A549 (cell line): ENCODE measurements around the gene TMEM164. TPM values are rescaled to one million over a fixed set of nuclear protein-coding genes. Genes with fewer than 3 reads are reported as not detected.
A peak's percentile ranks its signal among the peaks of the same experiment; 100 is the strongest.

Experiments
- ATAC-seq, 2 experiments: fragments of 200-7000 bp in 1 of 2; fragments of >200 bp in 1 of 2; cut with Nextera tagmentation in 1 of 2; cut with Tn5 transposase in 1 of 2; 3 replicates each; pipeline versions ENCODE4 v1.8.0 to v1.9.1; 2018 to 2020; ENCODE audit warnings: mild to moderate bottlenecking in 1 of 2, moderate library complexity in 1 of 2
- CTCF ChIA-PET: fragments of 300-600 bp; sonication (Branson Sonifier 250); formaldehyde crosslinking; extraction: SDS; loops from one replicate; lab custom pipeline; 2021; ENCODE audit warnings: antibody characterized with exemption, inconsistent platforms; lab: Yijun Ruan, JAX
- POLR2A ChIA-PET: fragments of 350-600 bp; formaldehyde crosslinking; extraction: SDS; loops from one replicate; lab custom pipeline; 2021; ENCODE audit warnings: antibody characterized with exemption, inconsistent platforms; lab: Yijun Ruan, JAX
- DNase-seq, 2 experiments: peaks; one replicate each; pipeline versions ENCODE4 v3.0.0 to v3.0.0-alpha.2; 2011 to 2016; ENCODE audit warnings: low read depth in 1 of 2, low spot score in 1 of 2
- FAIRE-seq: peaks from 2 replicates; lab custom pipeline; 2011; peaks lifted over from hg19 to GRCh38; lab: Jason Lieb, UNC
- H3K27ac ChIP-seq, 2 experiments: fragments of >200 bp; sonication (Bioruptor Twin); formaldehyde crosslinking; 3 replicates each; pipeline ENCODE4 v1.5.1; 2016 to 2017
- H3K4me1 ChIP-seq: fragments of >200 bp; sonication (Bioruptor Twin); formaldehyde crosslinking; 3 replicates; pipeline ENCODE4 v1.6.1; 2016
- H3K4me2 ChIP-seq: fragments of >200 bp; sonication (Bioruptor Twin); formaldehyde crosslinking; 3 replicates; pipeline ENCODE4 v1.6.1; 2016
- H3K4me3 ChIP-seq: fragments of >200 bp; sonication (Bioruptor Twin); formaldehyde crosslinking; 3 replicates; pipeline ENCODE4 v1.5.1; 2016
- H3K9me3 ChIP-seq: fragments of >200 bp; sonication (Bioruptor Twin); formaldehyde crosslinking; 3 replicates; pipeline ENCODE4 v1.6.1; 2016
- BHLHE40 ChIP-seq: IDR thresholded peaks from 2 replicates; pipeline ENCODE4 v1.6.1; 2012; ENCODE audit warnings: low read depth, low read length, inconsistent platforms
- CBX2 ChIP-seq: fragments of 200-600 bp; sonication (generic); IDR thresholded peaks from 2 replicates; pipeline ENCODE4 v1.6.1; 2016; ENCODE audit warnings: low read depth, mild to moderate bottlenecking, borderline replicate concordance
- CBX8 ChIP-seq: fragments of 200-600 bp; sonication (generic); IDR thresholded peaks from 2 replicates; pipeline ENCODE4 v1.6.1; 2016
- CEBPB ChIP-seq, 2 experiments: fragments of >200 bp in 1 of 2; sonication (Bioruptor Twin) in 1 of 2; formaldehyde crosslinking in 1 of 2; IDR thresholded peaks; 2 replicates each; pipeline ENCODE4 v1.6.1; 2012 to 2016
- CHD2 ChIP-seq: fragments of 150-350 bp; IDR thresholded peaks from 2 replicates; pipeline ENCODE4 v1.6.1; 2014; ENCODE audit warnings: low read length; ENCODE audit not compliant: partially characterized antibody
- CHD4 ChIP-seq: fragments of 200-600 bp; sonication (generic); IDR thresholded peaks from 2 replicates; pipeline ENCODE4 v1.6.1; 2016; ENCODE audit warnings: antibody characterized with exemption, mild to moderate bottlenecking, borderline replicate concordance
- GATA3 ChIP-seq: IDR thresholded peaks from 2 replicates; pipeline ENCODE4 v1.6.1; 2012; ENCODE audit warnings: borderline replicate concordance
- HEYL ChIP-seq: fragments of 250-450 bp; sonication (Bioruptor Pico); IDR thresholded peaks from 2 replicates; pipeline ENCODE4 v1.8.0; 2021; ENCODE audit warnings: mild to moderate bottlenecking, moderate library complexity
- HOXA7 ChIP-seq: fragments of 250-450 bp; sonication (Bioruptor Pico); IDR thresholded peaks from 2 replicates; pipeline ENCODE4 v1.5.0; 2020; ENCODE audit warnings: mild to moderate bottlenecking, moderate library complexity
- HOXB5 ChIP-seq: fragments of 250-450 bp; sonication (Bioruptor Pico); IDR thresholded peaks from 2 replicates; pipeline ENCODE4 v1.5.0; 2020; ENCODE audit warnings: mild to moderate bottlenecking, moderate library complexity
- JUN ChIP-seq, 2 experiments: fragments of >200 bp; sonication (Bioruptor Twin); formaldehyde crosslinking; IDR thresholded peaks; 2 replicates in 1 of 2; 3 replicates in 1 of 2; pipeline ENCODE4 v1.6.1; 2016 to 2017
- JUNB ChIP-seq: fragments of >200 bp; sonication (Bioruptor Twin); formaldehyde crosslinking; IDR thresholded peaks from 2 replicates; pipeline ENCODE4 v1.6.1; 2016
- KDM5A ChIP-seq: fragments of 200-600 bp; sonication (generic); IDR thresholded peaks from 2 replicates; pipeline ENCODE4 v1.6.1; 2016; ENCODE audit warnings: antibody characterized with exemption, mild to moderate bottlenecking
- MAFK ChIP-seq: fragments of 450-650 bp; IDR thresholded peaks from 2 replicates; pipeline ENCODE4 v1.6.1; 2014; ENCODE audit not compliant: partially characterized antibody
- NFE2L2 ChIP-seq: fragments of 150-350 bp; conservative IDR thresholded peaks from 2 replicates; pipeline ENCODE4 v1.6.1; 2014; ENCODE audit warnings: low read length
- NR3C1 ChIP-seq: fragments of >200 bp; sonication (Bioruptor Twin); formaldehyde crosslinking; IDR thresholded peaks from 3 replicates; pipeline ENCODE4 v1.6.1; 2017
- RAD21 ChIP-seq, 2 experiments: fragments of >200 bp in 1 of 2; sonication (Bioruptor Twin) in 1 of 2; formaldehyde crosslinking in 1 of 2; IDR thresholded peaks in 1 of 2; conservative IDR thresholded peaks in 1 of 2; 2 replicates in 1 of 2; 3 replicates in 1 of 2; pipeline ENCODE4 v1.6.1; 2012 to 2018; ENCODE audit warnings: inconsistent platforms in 1 of 2
- RARB ChIP-seq: fragments of 250-450 bp; sonication (Bioruptor Pico); IDR thresholded peaks from 2 replicates; pipeline ENCODE4 v1.8.0; 2021; ENCODE audit warnings: mild to moderate bottlenecking, moderate library complexity
- RNF2 ChIP-seq: fragments of 200-600 bp; sonication (generic); IDR thresholded peaks from 2 replicates; pipeline ENCODE4 v1.6.1; 2016; ENCODE audit warnings: low read depth, mild to moderate bottlenecking, antibody characterized with exemption, moderate library complexity, borderline replicate concordance
- TP53 ChIP-seq: fragments of 250-450 bp; sonication (Bioruptor Pico); IDR thresholded peaks from 2 replicates; pipeline ENCODE4 v1.5.0; 2021; ENCODE audit warnings: mild to moderate bottlenecking, moderate library complexity
- ZSCAN20 ChIP-seq: fragments of 250-450 bp; sonication (Bioruptor Pico); IDR thresholded peaks from 2 replicates; pipeline ENCODE4 v1.8.0; 2022; ENCODE audit warnings: mild to moderate bottlenecking, moderate library complexity
- WGBS: methylation state at CpG from one replicate; pipeline ENCODE4 v1.1.6; 2017; ENCODE audit errors: missing lambda C conversion rate; 5-methylcytosine and 5-hydroxymethylcytosine counted together
- polyA plus RNA-seq, 4 experiments: library from polyadenylated mRNA; depleted of rRNA in 3 of 4; stranded (reverse); fragments of >200 nt; fragmentation: RNase III in 1 of 4; extraction: RNeasy Plus Mini Kit Qiagen cat#74134 plus additional on column Dnase treatment in 1 of 4; gene quantifications; 2 replicates in 3 of 4; 3 replicates in 1 of 4; pipeline ENCODE4 v1.2.3, GENCODE V29; 2011 to 2017
- TF ChIP-seq, protein P1 (sequence below): fragments of 450-650 bp; IDR thresholded peaks from 2 replicates; pipeline ENCODE4 v1.6.1; 2014; ENCODE audit warnings: antibody characterized with exemption
- TF ChIP-seq, protein P2 (sequence below): fragments of 150-350 bp; IDR thresholded peaks from 2 replicates; pipeline ENCODE4 v1.6.1; 2014; ENCODE audit warnings: low read depth, mild to moderate bottlenecking, low read length
- TF ChIP-seq, protein P3 (sequence below): IDR thresholded peaks from 2 replicates; pipeline ENCODE4 v1.6.1; 2012; ENCODE audit warnings: low read depth, borderline replicate concordance
- TF ChIP-seq, protein P4 (sequence below): fragments of 200-600 bp; sonication (generic); IDR thresholded peaks from 2 replicates; pipeline ENCODE4 v1.6.1; 2016; ENCODE audit warnings: antibody characterized with exemption, mild to moderate bottlenecking, moderate library complexity
- TF ChIP-seq, protein P5 (sequence below): fragments of 250-450 bp; sonication (Bioruptor Pico); IDR thresholded peaks from 2 replicates; pipeline ENCODE4 v1.5.0; 2021; ENCODE audit warnings: mild to moderate bottlenecking, moderate library complexity, borderline replicate concordance
- TF ChIP-seq, protein P6 (sequence below): fragments of >200 bp; sonication (Bioruptor Twin); formaldehyde crosslinking; IDR thresholded peaks from 2 replicates; pipeline ENCODE4 v1.6.1; 2016

The TMEM164 gene
- polyA plus RNA-seq, 2 of the 4 experiments (the other 2 are of a cell fraction), result 32.0 to 43.7 TPM

DNA sequence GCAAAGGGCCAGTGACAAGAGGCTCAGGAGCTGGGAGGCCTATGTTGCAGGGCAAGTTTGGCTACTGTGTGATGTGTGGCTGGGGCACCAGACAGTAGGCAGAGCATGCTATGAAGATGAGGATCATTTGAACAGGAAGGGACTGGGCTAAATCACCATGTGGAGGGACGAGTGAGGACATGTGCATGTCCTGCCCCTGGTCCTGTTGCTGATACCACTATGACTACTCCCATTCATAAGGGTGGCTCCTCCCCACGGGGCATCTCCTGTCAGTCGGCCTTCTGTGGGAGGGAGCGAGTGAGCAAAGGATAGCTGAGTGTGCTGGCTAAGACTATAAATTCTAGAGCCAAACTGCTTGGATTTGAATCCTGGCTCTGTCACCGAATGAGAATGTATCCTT, 139.2 kb downstream of the TMEM164 start:
- Histone ChIP-seq H3K4me2 (no peak overlapping the region), H3K4me3 (no peak overlapping the region), H3K27ac (no peak overlapping the region; a peak in 1 of 6 replicates), H3K4me1 (peaks cover 21% of the 10 kb centered on the region), H3K9me3 (no peaks in the 10 kb centered on the region)
- no peak for FAIRE-seq
- TF ChIP-seq HEYL (CRISPR knock-in tag) (no peak), BHLHE40 (no peak), MAFK (no peak), CHD4 (no peak), JUNB (no peak), TP53 (CRISPR knock-in tag) (no peak), KDM5A (no peak), RNF2 (no peak), HOXB5 (no peak), RARB (CRISPR knock-in tag) (no peak), CHD2 (no peak), RAD21 (conservative IDR thresholded peaks at IDR 0.05 in 1 of 2, IDR thresholded peaks at IDR 0.05 in 1 of 2) (no peak), GATA3 (no peak), JUN (IDR thresholded peaks at IDR 0.05) (no peak), CEBPB (IDR thresholded peaks at IDR 0.05) (no peak), ZSCAN20 (CRISPR knock-in tag) (no peak), NFE2L2 (no peak)
- TF ChIP-seq, protein P1, sequence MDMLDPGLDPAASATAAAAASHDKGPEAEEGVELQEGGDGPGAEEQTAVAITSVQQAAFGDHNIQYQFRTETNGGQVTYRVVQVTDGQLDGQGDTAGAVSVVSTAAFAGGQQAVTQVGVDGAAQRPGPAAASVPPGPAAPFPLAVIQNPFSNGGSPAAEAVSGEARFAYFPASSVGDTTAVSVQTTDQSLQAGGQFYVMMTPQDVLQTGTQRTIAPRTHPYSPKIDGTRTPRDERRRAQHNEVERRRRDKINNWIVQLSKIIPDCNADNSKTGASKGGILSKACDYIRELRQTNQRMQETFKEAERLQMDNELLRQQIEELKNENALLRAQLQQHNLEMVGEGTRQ, result no peak
- TF ChIP-seq, protein P2, sequence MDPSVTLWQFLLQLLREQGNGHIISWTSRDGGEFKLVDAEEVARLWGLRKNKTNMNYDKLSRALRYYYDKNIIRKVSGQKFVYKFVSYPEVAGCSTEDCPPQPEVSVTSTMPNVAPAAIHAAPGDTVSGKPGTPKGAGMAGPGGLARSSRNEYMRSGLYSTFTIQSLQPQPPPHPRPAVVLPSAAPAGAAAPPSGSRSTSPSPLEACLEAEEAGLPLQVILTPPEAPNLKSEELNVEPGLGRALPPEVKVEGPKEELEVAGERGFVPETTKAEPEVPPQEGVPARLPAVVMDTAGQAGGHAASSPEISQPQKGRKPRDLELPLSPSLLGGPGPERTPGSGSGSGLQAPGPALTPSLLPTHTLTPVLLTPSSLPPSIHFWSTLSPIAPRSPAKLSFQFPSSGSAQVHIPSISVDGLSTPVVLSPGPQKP, result no peak
- TF ChIP-seq, protein P3, sequence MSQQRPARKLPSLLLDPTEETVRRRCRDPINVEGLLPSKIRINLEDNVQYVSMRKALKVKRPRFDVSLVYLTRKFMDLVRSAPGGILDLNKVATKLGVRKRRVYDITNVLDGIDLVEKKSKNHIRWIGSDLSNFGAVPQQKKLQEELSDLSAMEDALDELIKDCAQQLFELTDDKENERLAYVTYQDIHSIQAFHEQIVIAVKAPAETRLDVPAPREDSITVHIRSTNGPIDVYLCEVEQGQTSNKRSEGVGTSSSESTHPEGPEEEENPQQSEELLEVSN, result no peak
- no peak for ATAC-seq
- CTCF ChIA-PET, result interaction anchor here (10.9 kb wide), 1 partner anchor 268 kb away, joined by 130 read pairs; no protein-coding TSS in a partner anchor
- POLR2A ChIA-PET, result no interaction called here
- WGBS, result 82% methylated on average over 5 of the region's 5 CpGs
- no peak for DNase-seq

DNA sequence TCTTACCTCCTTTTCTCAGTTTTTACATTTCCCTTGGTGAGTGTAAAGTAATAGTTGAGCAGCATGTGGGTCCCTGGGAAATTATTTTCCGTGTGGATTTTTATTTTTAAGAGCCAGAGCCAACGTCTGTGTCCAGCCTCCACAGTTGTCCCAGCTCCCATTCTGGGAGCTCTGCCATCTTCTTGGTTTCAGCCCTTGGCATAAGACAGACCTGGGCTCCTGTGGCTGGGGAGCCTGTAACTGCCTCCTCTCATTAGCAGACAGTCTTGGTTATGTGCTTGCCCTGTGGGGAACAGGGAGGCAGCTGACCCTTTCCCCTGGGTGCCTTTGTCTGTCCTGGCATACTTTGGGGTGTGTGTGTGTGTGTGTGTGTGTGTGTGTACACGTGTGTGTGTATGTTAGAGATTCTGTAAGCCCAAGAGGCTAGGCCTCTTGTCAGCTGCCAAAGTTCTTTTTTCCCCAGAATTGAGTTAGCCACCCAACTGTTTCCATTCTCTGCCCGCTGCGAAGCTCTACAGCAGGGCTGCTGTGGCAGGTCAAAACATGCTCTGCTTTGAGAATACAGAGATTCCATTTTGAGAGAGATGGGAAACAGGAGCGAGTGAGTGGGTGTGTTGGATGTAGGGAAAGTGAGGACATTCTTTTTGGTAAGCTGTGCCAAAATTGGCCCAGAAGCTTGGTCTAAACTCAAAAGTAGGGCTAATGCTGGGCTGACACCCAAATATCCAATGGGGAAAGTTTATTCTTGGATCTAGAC, 140.7 kb downstream of the TMEM164 start:
- ChIA-PET POLR2A (no interaction called here), CTCF (interaction anchor here (1.3 to 10.9 kb wide), 5 partner anchors 12 to 267 kb away, joined by 3 to 130 read pairs (median 6); no protein-coding TSS in a partner anchor)
- WGBS, result 92% methylated on average over 5 of the region's 6 CpGs
- Histone ChIP-seq H3K9me3 (no peaks in the 10 kb centered on the region), H3K4me3 (no peak overlapping the region), H3K27ac (peak overlapping the region; percentile 11 to 21; a peak in 1 of 6 replicates), H3K4me2 (no peak overlapping the region), H3K4me1 (peaks cover 21% of the 10 kb centered on the region)
- DNase-seq (no peak), FAIRE-seq (no peak), ATAC-seq (no peak)
- TF ChIP-seq, protein P4, sequence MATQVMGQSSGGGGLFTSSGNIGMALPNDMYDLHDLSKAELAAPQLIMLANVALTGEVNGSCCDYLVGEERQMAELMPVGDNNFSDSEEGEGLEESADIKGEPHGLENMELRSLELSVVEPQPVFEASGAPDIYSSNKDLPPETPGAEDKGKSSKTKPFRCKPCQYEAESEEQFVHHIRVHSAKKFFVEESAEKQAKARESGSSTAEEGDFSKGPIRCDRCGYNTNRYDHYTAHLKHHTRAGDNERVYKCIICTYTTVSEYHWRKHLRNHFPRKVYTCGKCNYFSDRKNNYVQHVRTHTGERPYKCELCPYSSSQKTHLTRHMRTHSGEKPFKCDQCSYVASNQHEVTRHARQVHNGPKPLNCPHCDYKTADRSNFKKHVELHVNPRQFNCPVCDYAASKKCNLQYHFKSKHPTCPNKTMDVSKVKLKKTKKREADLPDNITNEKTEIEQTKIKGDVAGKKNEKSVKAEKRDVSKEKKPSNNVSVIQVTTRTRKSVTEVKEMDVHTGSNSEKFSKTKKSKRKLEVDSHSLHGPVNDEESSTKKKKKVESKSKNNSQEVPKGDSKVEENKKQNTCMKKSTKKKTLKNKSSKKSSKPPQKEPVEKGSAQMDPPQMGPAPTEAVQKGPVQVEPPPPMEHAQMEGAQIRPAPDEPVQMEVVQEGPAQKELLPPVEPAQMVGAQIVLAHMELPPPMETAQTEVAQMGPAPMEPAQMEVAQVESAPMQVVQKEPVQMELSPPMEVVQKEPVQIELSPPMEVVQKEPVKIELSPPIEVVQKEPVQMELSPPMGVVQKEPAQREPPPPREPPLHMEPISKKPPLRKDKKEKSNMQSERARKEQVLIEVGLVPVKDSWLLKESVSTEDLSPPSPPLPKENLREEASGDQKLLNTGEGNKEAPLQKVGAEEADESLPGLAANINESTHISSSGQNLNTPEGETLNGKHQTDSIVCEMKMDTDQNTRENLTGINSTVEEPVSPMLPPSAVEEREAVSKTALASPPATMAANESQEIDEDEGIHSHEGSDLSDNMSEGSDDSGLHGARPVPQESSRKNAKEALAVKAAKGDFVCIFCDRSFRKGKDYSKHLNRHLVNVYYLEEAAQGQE, result no peak
- TF ChIP-seq KDM5A (no peak), CBX8 (no peak), NR3C1 (no peak), CBX2 (no peak), HOXA7 (CRISPR knock-in tag) (no peak), HEYL (CRISPR knock-in tag) (no peak), CHD4 (no peak), HOXB5 (no peak)
- TF ChIP-seq, protein P5, sequence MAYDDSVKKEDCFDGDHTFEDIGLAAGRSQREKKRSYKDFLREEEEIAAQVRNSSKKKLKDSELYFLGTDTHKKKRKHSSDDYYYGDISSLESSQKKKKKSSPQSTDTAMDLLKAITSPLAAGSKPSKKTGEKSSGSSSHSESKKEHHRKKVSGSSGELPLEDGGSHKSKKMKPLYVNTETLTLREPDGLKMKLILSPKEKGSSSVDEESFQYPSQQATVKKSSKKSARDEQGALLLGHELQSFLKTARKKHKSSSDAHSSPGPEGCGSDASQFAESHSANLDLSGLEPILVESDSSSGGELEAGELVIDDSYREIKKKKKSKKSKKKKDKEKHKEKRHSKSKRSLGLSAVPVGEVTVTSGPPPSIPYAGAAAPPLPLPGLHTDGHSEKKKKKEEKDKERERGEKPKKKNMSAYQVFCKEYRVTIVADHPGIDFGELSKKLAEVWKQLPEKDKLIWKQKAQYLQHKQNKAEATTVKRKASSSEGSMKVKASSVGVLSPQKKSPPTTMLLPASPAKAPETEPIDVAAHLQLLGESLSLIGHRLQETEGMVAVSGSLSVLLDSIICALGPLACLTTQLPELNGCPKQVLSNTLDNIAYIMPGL, result no peak
- TF ChIP-seq, protein P6, sequence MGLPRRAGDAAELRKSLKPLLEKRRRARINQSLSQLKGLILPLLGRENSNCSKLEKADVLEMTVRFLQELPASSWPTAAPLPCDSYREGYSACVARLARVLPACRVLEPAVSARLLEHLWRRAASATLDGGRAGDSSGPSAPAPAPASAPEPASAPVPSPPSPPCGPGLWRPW, result no peak
